ENCODE measurements around the gene PSD4. TPM values are rescaled to one million over a fixed set of nuclear protein-coding genes. Genes with fewer than 3 reads are reported as not detected.

Gene PSD4
- total RNA-seq, 2 donors from 2014 or later, result 13.1 to 16.9 TPM

GRCh38 chr2:113157897-113158753 lies 15.6 kb upstream of the PSD4 start:
- Histone ChIP-seq H3K27me3 (replicated peaks; ENCODE audit: insufficient read depth) (no peaks in the 10 kb centered on the region), H3K4me1 (ENCODE audit: control insufficient read depth in 1 of 2, low read depth in 2 of 2) (no peaks in the 10 kb centered on the region), H3K4me3 (peak overlapping the region; percentile 56), H3K27ac (no peak overlapping the region), H3K36me3 (no peaks in the 10 kb centered on the region), H3K9me3 (no peaks in the 10 kb centered on the region)
- no peak for TF ChIP-seq CTCF (IDR thresholded peaks at IDR 0.05)
- ATAC-seq (ENCODE audit: insufficient number of reproducible peaks, low FRiP score, low read depth) (no peak), DNase-seq (ENCODE audit: low spot score) (no peak)

- ATAC-seq (ENCODE audit: insufficient number of reproducible peaks, low FRiP score, low read depth) (no peak), DNase-seq (ENCODE audit: low spot score) (no peak)
- no peak overlapping the region for H3K27ac ChIP-seq
- TF ChIP-seq CTCF (IDR thresholded peaks at IDR 0.05), result no peak
- H3K36me3 ChIP-seq, result no peaks in the 10 kb centered on the region
- H3K4me1 ChIP-seq (ENCODE audit: control insufficient read depth in 1 of 2, low read depth in 2 of 2), result no peaks in the 10 kb centered on the region
- no peaks in the 10 kb centered on the region for H3K27me3 ChIP-seq (replicated peaks; ENCODE audit: insufficient read depth)
- H3K9me3 ChIP-seq, result no peaks in the 10 kb centered on the region
- H3K4me3 ChIP-seq, result no peak overlapping the region
Observed at GRCh38 chr2:113158884-113159553, 14.8 kb upstream of the PSD4 start.

- ATAC-seq (ENCODE audit: insufficient number of reproducible peaks, low FRiP score, low read depth), result no peak
- TF ChIP-seq CTCF (IDR thresholded peaks at IDR 0.05), result no peak
- H3K36me3 ChIP-seq, result no peaks in the 10 kb centered on the region
- no peak overlapping the region for H3K27ac ChIP-seq
- no peaks in the 10 kb centered on the region for H3K27me3 ChIP-seq (replicated peaks; ENCODE audit: insufficient read depth)
- H3K4me1 ChIP-seq (ENCODE audit: control insufficient read depth in 1 of 2, low read depth in 2 of 2), result no peaks in the 10 kb centered on the region
- DNase-seq (ENCODE audit: low spot score), result no peak
- H3K9me3 ChIP-seq, result no peaks in the 10 kb centered on the region
- no peak overlapping the region for H3K4me3 ChIP-seq
Observed at GRCh38 chr2:113160248-113160647, 13.5 kb upstream of the PSD4 start.

GRCh38 chr2:113160962-113161361 lies 12.8 kb upstream of the PSD4 start:
- TF ChIP-seq CTCF (IDR thresholded peaks at IDR 0.05), result no peak
- no peaks in the 10 kb centered on the region for H3K9me3 ChIP-seq
- no peak for DNase-seq (ENCODE audit: low spot score)
- no peak overlapping the region for H3K27ac ChIP-seq
- no peaks in the 10 kb centered on the region for H3K4me1 ChIP-seq (ENCODE audit: control insufficient read depth in 1 of 2, low read depth in 2 of 2)
- no peaks in the 10 kb centered on the region for H3K36me3 ChIP-seq
- no peak for ATAC-seq (ENCODE audit: insufficient number of reproducible peaks, low FRiP score, low read depth)
- H3K4me3 ChIP-seq, result no peak overlapping the region
- H3K27me3 ChIP-seq (replicated peaks; ENCODE audit: insufficient read depth), result no peaks in the 10 kb centered on the region

- TF ChIP-seq CTCF (IDR thresholded peaks at IDR 0.05), result no peak
- H3K27ac ChIP-seq, result no peak overlapping the region
- no peak for ATAC-seq (ENCODE audit: insufficient number of reproducible peaks, low FRiP score, low read depth)
- no peaks in the 10 kb centered on the region for H3K27me3 ChIP-seq (replicated peaks; ENCODE audit: insufficient read depth)
- no peak for DNase-seq (ENCODE audit: low spot score)
- no peaks in the 10 kb centered on the region for H3K4me1 ChIP-seq (ENCODE audit: control insufficient read depth in 1 of 2, low read depth in 2 of 2)
- no peaks in the 10 kb centered on the region for H3K9me3 ChIP-seq
- no peaks in the 10 kb centered on the region for H3K36me3 ChIP-seq
- H3K4me3 ChIP-seq, result no peak overlapping the region
Observed at GRCh38 chr2:113162173-113162572, 11.6 kb upstream of the PSD4 start.
